RWPE2 (cell line): ENCODE data around the gene NASP.

ENCODE experiments used
- ATAC-seq: fragments of 200-7000 bp; cut with Tn5 transposase; 3 replicates; pipeline ENCODE4 v1.9.1; 2021; ENCODE audit warnings: low read depth
- DNase-seq: peaks from one replicate; pipeline ENCODE4 v3.0.0-alpha.2; 2020; ENCODE audit warnings: low spot score
- H3K27ac ChIP-seq: fragments of 450-650 bp; 2 replicates; pipeline ENCODE4 v1.5.1; 2017; ENCODE audit warnings: mild to moderate bottlenecking; ENCODE audit not compliant: poor library complexity, severe bottlenecking
- H3K27me3 ChIP-seq: fragments of 250-450 bp; sonication (Bioruptor Pico); 2 replicates; pipeline ENCODE4 v1.5.1; 2021; ENCODE audit warnings: mild to moderate bottlenecking, moderate library complexity; ENCODE audit not compliant: insufficient read depth, poor library complexity, severe bottlenecking
- H3K36me3 ChIP-seq: fragments of 250-450 bp; sonication (Bioruptor Pico); 2 replicates; pipeline ENCODE4 v1.5.1; 2020; ENCODE audit warnings: low read depth, mild to moderate bottlenecking, moderate library complexity
- H3K4me1 ChIP-seq: fragments of 250-450 bp; sonication (Bioruptor Pico); 2 replicates; pipeline ENCODE4 v1.5.1; 2021; ENCODE audit warnings: mild to moderate bottlenecking, moderate library complexity; ENCODE audit not compliant: insufficient read depth, poor library complexity, severe bottlenecking
- H3K4me3 ChIP-seq: fragments of 250-450 bp; sonication (Bioruptor Pico); 2 replicates; pipeline ENCODE4 v1.5.1; 2021; ENCODE audit warnings: mild to moderate bottlenecking, moderate library complexity; ENCODE audit not compliant: severe bottlenecking
- H3K9me3 ChIP-seq: fragments of 250-450 bp; sonication (Bioruptor Pico); 2 replicates; pipeline ENCODE4 v1.5.1; 2021; ENCODE audit warnings: mild to moderate bottlenecking, moderate library complexity; ENCODE audit not compliant: severe bottlenecking
- CTCF ChIP-seq: fragments of 450-650 bp; IDR thresholded peaks from one replicate; pipeline ENCODE4 v1.5.1; 2017; ENCODE audit warnings: mild to moderate bottlenecking, moderate library complexity; ENCODE audit not compliant: poor library complexity, severe bottlenecking

NASP gene

GRCh38 chr1:45607404-45608074 lies 23.7 kb downstream of the NASP start:
- Histone ChIP-seq H3K4me3 (no peak overlapping the region), H3K27ac (no peak overlapping the region), H3K9me3 (no peaks in the 10 kb centered on the region), H3K36me3 (peaks cover 84% of the 10 kb centered on the region), H3K4me1 (peaks cover 4% of the 10 kb centered on the region), H3K27me3 (no peaks in the 10 kb centered on the region)
- DNase-seq (no peak), ATAC-seq (no peak; the same call in 2 of the 3 replicates)
- TF ChIP-seq CTCF = no peak

GRCh38 chr1:45608175-45609156 lies 24.6 kb downstream of the NASP start:
- H3K27ac ChIP-seq = no peak overlapping the region
- H3K4me3 ChIP-seq = no peak overlapping the region
- no peak for DNase-seq
- no peaks in the 10 kb centered on the region for H3K27me3 ChIP-seq
- peaks cover 13% of the 10 kb centered on the region for H3K4me1 ChIP-seq
- no peak for ATAC-seq
- no peaks in the 10 kb centered on the region for H3K9me3 ChIP-seq
- peaks cover 79% of the 10 kb centered on the region for H3K36me3 ChIP-seq
- no peak for TF ChIP-seq CTCF

- Histone ChIP-seq H3K27ac (no peak overlapping the region), H3K4me3 (no peak overlapping the region), H3K9me3 (no peaks in the 10 kb centered on the region), H3K27me3 (no peaks in the 10 kb centered on the region), H3K4me1 (peaks cover 14% of the 10 kb centered on the region), H3K36me3 (peaks cover 81% of the 10 kb centered on the region)
- no peak for ATAC-seq
- no peak for TF ChIP-seq CTCF
- no peak for DNase-seq
These were observed 26.9 kb downstream of the NASP start for GRCh38 chr1:45610589-45611226.

- peak; percentile 76 for ATAC-seq
- H3K9me3 ChIP-seq = no peaks in the 10 kb centered on the region
- H3K27ac ChIP-seq = peak overlapping the region; percentile 40
- H3K36me3 ChIP-seq = peaks cover 85% of the 10 kb centered on the region
- no peak overlapping the region for H3K4me3 ChIP-seq
- no peak for TF ChIP-seq CTCF
- DNase-seq = no peak
- H3K27me3 ChIP-seq = no peaks in the 10 kb centered on the region
- peaks cover 14% of the 10 kb centered on the region for H3K4me1 ChIP-seq
These were observed 29.2 kb downstream of the NASP start for GRCh38 chr1:45612941-45613579.
